Measurements from ENCODE around the gene WDR47.

GRCh38 chr1:109046671-109047070 is 4.8 kb upstream of the WDR47 start:
- TF ChIP-seq CTCF (IDR thresholded peaks at IDR 0.05; ENCODE audit: low read depth, low read length), result no peak
- TF ChIP-seq EZH2phosphoT487 (IDR thresholded peaks at IDR 0.05; ENCODE audit: low read depth), result no peak
